ENCODE results near the gene MFSD8. TPM values are rescaled to one million over a fixed set of nuclear protein-coding genes. Genes with fewer than 3 reads are reported as not detected.
"Not testable (repeated sequence)": the region's sequence is repeated elsewhere in the genome, so short reads cannot be mapped to it uniquely, and the experiment has no call there.

MFSD8 gene
- total RNA-seq, 1 experiment from 2014 or later, result 16.6 TPM

- no TSS peak for BruUV-seq (replicated peaks)
- Histone ChIP-seq H3K4me1 (ENCODE audit: insufficient read depth, low read length, poor library complexity, severe bottlenecking) (no peaks in the 10 kb centered on the region), H3K9me3 (ENCODE audit: low read depth, low read length, poor library complexity, severe bottlenecking) (no peaks in the 10 kb centered on the region), H3K27me3 (replicated peaks; ENCODE audit: insufficient read depth, low read depth, low read length, poor library complexity) (no peaks in the 10 kb centered on the region), H3K36me3 (ENCODE audit: insufficient read depth, low read length, poor library complexity, severe bottlenecking) (no peaks in the 10 kb centered on the region), H3K4me3 (ENCODE audit: low read depth, low read length, poor library complexity, severe bottlenecking) (no peak overlapping the region), H3K27ac (ENCODE audit: low read depth, low read length, poor library complexity, severe bottlenecking) (no peak overlapping the region)
- TF ChIP-seq EZH2 (IDR thresholded peaks at IDR 0.05; ENCODE audit: borderline replicate concordance, low read depth, low read length, poor library complexity, severe bottlenecking), result no peak
- TF ChIP-seq CTCF (conservative IDR thresholded peaks at IDR 0.05; ENCODE audit: low read depth, low read length), result no peak
- intact Hi-C loops (cut with micrococcal nuclease; ENCODE audit: unreplicated experiment), result no loop called here
- ChIA-PET POLR2A (ENCODE audit: low non-redundant PET) (no interaction called here), CTCF (no interaction called here)
- DNase-seq (ENCODE audit: low spot score), result no peak
Observed at GRCh38 chr4:127959794-127960193, 5.2 kb downstream of the MFSD8 start.

- no peaks in the 10 kb centered on the region for H3K9me3 ChIP-seq (ENCODE audit: low read depth, low read length, poor library complexity, severe bottlenecking)
- no peak for TF ChIP-seq CTCF (conservative IDR thresholded peaks at IDR 0.05; ENCODE audit: low read depth, low read length)
- no peak for TF ChIP-seq EZH2 (IDR thresholded peaks at IDR 0.05; ENCODE audit: borderline replicate concordance, low read depth, low read length, poor library complexity, severe bottlenecking)
- H3K36me3 ChIP-seq (ENCODE audit: insufficient read depth, low read length, poor library complexity, severe bottlenecking), result no peaks in the 10 kb centered on the region
- ChIA-PET CTCF (no interaction called here), POLR2A (ENCODE audit: low non-redundant PET) (no interaction called here)
- intact Hi-C loops (cut with micrococcal nuclease; ENCODE audit: unreplicated experiment), result no loop called here
- DNase-seq (ENCODE audit: low spot score), result no peak
- BruUV-seq (replicated peaks), result no TSS peak
- H3K4me3 ChIP-seq (ENCODE audit: low read depth, low read length, poor library complexity, severe bottlenecking), result no peak overlapping the region
- no peaks in the 10 kb centered on the region for H3K27me3 ChIP-seq (replicated peaks; ENCODE audit: insufficient read depth, low read depth, low read length, poor library complexity)
- no peak overlapping the region for H3K27ac ChIP-seq (ENCODE audit: low read depth, low read length, poor library complexity, severe bottlenecking)
- no peaks in the 10 kb centered on the region for H3K4me1 ChIP-seq (ENCODE audit: insufficient read depth, low read length, poor library complexity, severe bottlenecking)
Observed at GRCh38 chr4:127957105-127957504, 7.9 kb downstream of the MFSD8 start.

- ChIA-PET CTCF (no interaction called here), POLR2A (ENCODE audit: low non-redundant PET) (no interaction called here)
- H3K4me1 ChIP-seq (ENCODE audit: insufficient read depth, low read length, poor library complexity, severe bottlenecking), result no peaks in the 10 kb centered on the region
- TF ChIP-seq CTCF (conservative IDR thresholded peaks at IDR 0.05; ENCODE audit: low read depth, low read length) (no peak), EZH2 (IDR thresholded peaks at IDR 0.05; ENCODE audit: borderline replicate concordance, low read depth, low read length, poor library complexity, severe bottlenecking) (no peak)
- no peaks in the 10 kb centered on the region for H3K36me3 ChIP-seq (ENCODE audit: insufficient read depth, low read length, poor library complexity, severe bottlenecking)
- no peaks in the 10 kb centered on the region for H3K27me3 ChIP-seq (replicated peaks; ENCODE audit: insufficient read depth, low read depth, low read length, poor library complexity)
- no peak overlapping the region for H3K27ac ChIP-seq (ENCODE audit: low read depth, low read length, poor library complexity, severe bottlenecking)
- intact Hi-C loops (cut with micrococcal nuclease; ENCODE audit: unreplicated experiment), result no loop called here
- no peak for DNase-seq (ENCODE audit: low spot score)
- H3K4me3 ChIP-seq (ENCODE audit: low read depth, low read length, poor library complexity, severe bottlenecking), result no peak overlapping the region
- H3K9me3 ChIP-seq (ENCODE audit: low read depth, low read length, poor library complexity, severe bottlenecking), result no peaks in the 10 kb centered on the region
- no TSS peak for BruUV-seq (replicated peaks)
Observed at GRCh38 chr4:127936974-127937373, 28.0 kb downstream of the MFSD8 start.

DNA sequence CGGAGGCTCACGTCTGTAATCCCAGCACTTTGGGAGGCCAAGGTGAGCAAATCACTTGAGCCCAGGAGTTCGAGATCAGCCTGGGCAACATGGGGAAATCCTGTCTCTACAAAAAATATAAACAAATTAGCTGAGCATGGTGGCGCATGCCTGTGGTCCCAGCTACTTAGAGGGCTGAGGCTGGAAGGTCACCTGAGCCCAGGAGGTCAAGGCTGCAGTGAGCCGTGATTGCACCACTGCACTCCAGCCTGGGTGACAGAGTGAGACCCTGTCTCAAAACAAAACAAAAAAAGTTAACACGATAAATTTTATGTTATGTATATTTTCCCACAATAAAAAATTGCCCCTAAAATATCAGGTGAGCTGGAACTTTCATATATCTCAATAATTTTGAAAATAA is 33.1 kb downstream of the MFSD8 start:
- H3K36me3 ChIP-seq (ENCODE audit: insufficient read depth, low read length, poor library complexity, severe bottlenecking); H3K9me3 ChIP-seq (ENCODE audit: low read depth, low read length, poor library complexity, severe bottlenecking); DNase-seq (ENCODE audit: low spot score); intact Hi-C loops (cut with micrococcal nuclease; ENCODE audit: unreplicated experiment); POLR2A ChIA-PET (ENCODE audit: low non-redundant PET); H3K27ac ChIP-seq (ENCODE audit: low read depth, low read length, poor library complexity, severe bottlenecking); CTCF ChIA-PET; H3K4me1 ChIP-seq (ENCODE audit: insufficient read depth, low read length, poor library complexity, severe bottlenecking); H3K27me3 ChIP-seq (replicated peaks; ENCODE audit: insufficient read depth, low read depth, low read length, poor library complexity); H3K4me3 ChIP-seq (ENCODE audit: low read depth, low read length, poor library complexity, severe bottlenecking); BruUV-seq (replicated peaks): not testable (repeated sequence)
